NCI-H2107 treated with DMSO at 0.1 percent for 48 hours (cell line): Measurements from ENCODE around the gene GRAMD2A.

Source experiments
- DNase-seq: peaks from one replicate; lab custom pipeline; 2025; ENCODE audit not compliant: unreplicated experiment; lab: John Stamatoyannopoulos, UW

GRAMD2A gene

GRCh38 chr15:72168808-72169190, 28.8 kb downstream of the GRAMD2A start:
- no peak for DNase-seq

DNA sequence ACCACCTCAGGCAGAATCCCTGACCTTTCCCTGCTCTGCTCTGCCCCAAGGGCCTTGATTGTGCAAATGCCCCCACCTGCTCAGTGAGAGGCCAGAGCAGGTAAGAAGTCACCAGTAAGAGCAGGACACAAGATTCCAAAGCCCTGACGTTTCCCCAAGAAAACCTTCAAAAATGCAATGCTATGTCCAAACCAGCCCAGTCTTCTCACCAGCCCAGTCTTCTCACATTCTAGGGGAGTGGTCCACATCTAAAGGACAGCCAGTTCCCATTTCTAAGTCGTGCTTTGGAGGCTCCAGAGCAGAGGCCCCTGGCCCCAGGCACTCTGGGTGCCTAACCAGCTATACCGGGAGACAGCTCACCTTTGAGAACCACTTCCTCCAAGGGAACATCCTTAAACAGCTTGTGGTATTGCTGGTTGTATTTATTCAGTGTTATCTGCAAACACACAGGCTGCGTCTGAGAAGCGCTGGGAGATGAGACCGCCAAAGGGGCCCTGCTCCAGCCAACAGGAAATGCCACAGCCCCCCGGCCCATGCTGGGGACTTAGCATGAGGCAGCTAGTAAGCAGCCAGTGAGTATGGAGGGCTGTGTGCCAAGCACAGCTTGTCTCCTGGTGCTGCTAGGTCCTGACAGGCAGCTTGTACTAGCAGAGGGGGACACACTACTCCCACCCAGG, 29.3 kb downstream of the GRAMD2A start:
- DNase-seq: no peak

DNA sequence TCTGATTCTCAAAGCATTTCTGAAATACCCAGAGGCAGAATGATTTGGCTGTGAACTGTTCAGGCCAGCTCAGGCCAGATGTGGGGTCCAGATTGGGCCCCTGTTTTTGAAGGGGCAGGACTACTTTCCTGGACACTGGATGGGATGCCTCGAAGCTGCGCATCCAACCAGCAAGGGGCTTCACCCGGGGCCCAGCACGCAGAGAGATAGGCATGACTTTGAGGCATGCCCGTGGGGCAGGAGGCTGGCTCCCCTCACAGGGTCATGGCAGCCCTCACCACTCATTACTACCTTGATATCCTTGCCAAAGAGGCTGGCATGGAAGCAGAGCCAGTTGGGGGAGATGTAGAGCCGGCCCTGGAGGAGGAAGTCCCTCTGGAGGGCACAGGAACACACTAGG, 30.1 kb downstream of the GRAMD2A start:
- DNase-seq: no peak

DNA sequence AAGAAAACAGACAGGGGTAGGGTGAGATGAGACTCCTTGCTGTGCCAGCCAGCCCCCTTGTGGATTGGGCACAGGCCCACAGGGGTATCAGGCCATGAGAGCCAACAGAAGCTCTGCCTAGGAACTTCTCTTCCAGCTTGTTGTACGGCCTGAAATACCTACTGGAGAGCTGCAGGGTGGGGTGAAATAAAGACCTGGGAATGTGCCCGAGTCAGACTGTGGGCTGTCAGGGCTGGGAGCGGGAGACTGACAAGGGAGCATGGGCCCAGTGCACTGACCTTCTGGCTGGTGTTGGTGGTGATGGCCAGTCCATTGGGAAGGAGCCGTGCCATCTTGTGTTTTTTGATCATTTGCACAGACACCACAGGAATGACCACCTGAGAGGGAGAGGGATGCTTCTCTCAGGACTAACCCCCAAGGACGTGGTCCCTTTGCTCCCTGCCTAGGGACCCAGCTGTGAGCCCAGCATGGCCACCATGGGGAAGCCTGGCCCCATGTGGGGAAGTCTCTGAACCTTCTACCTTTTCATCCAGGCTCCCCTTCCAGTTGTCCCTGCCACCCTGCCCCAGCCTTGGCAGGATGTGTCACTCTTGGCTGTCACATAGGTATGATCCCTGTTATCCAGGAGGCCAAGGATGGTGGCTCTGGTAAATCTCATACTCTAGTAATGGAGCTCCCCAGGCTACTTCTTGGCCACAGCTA, 30.7 kb downstream of the GRAMD2A start:
- no peak for DNase-seq

- no peak for DNase-seq
These were observed 33.9 kb downstream of the GRAMD2A start for GRCh38 chr15:72163719-72164118.

DNA sequence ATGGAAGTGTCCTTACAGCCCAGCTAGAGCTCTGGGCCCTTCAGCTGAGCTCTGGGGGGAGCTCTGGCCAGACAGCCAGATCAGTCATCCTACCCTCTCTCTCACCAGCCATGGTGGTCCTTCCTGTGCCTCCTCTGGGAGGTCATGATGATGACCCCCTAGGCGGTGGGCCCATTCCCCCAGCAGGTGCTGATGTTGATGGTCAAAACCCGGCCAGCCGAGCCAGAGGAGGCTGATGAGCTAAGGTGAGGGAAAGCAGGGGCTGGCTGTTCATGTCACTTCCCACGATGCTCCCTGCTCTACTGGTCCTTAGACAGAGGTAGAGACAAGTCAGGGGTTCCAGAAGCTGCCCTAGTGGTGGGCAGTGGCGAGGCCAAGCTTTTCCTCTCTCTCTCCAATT, 35.0 kb downstream of the GRAMD2A start:
- DNase-seq: no peak

- no peak for DNase-seq
These were observed 36.0 kb downstream of the GRAMD2A start for GRCh38 chr15:72161361-72162132.

- no peak for DNase-seq
These were observed 36.8 kb downstream of the GRAMD2A start for GRCh38 chr15:72160696-72161245.

DNA sequence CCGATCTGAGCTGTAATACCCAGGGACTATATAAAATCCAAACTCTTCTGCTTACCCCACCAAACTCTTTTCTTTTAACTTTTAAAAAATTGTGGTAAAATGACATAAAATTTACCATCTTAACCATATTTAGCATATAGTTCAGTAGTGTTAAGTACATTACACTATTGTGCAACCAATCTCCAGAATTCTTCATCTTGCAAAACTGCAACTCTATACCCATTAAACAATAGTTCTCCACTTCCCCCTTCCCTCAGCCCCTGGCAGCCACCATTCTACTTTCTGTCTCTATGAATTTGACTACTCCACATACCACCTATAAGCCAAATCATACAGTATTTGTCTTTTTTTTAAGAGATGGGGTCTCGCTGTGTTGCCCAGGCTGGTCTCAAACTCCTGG, 40.7 kb downstream of the GRAMD2A start:
- DNase-seq: no peak

- DNase-seq: peak; percentile 62
These were observed 41.7 kb downstream of the GRAMD2A start for GRCh38 chr15:72155635-72156616.

GRCh38 chr15:72155003-72155621, 42.5 kb downstream of the GRAMD2A start:
- DNase-seq: peak; percentile 76

DNA sequence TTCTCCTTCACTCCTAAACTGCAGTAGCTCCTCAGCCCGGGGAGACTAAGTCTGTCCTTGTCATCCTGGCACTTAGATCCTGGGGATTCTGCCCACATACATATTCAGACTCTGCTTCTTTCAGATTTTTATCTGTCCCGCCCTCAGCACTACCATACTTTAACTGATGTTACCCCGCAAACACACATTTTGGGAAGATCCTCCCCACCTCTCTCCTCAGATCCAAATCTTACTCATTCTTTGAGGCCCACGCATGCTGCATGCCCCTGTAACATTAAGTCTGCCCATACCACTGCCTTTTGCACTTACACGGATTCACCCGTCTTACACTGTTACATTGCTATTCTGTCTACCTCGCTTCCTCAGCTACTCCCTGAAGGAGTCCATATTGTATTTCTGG, 43.3 kb downstream of the GRAMD2A start:
- DNase-seq: no peak

DNA sequence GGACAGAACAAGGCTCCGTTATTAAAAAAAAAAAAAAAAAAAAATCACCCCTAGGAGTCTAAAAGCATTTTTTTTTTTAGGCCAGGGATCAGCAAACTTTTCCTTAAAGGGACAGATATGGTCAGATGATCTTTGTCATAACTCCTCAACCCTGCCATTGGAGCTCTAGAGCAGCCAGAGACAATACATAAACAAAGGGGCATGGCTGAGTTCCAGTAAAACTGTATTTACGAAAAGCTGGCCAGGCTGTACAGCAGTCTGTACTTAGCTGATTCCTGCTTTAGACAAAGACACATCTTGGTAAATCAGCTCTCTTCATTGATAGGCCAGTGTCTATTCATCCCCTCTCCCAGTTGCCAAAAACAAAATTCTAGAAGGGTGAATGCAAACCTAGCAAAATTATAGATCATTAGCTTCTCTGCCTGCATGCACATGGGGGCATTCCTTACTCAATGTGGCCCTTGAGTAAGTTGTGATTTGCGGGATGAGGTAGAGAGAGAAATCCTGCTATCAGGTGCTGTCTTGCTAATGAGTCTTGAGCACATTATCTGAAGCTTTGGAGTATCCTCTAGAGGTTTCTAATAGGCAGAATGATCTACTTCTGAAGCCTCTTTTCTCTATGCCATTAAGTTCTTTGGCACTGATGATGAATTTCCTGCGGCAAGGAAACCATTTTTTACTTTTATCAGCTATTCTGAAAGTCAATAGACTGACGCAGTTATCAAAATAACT, 44.2 kb downstream of the GRAMD2A start:
- no peak for DNase-seq

DNA sequence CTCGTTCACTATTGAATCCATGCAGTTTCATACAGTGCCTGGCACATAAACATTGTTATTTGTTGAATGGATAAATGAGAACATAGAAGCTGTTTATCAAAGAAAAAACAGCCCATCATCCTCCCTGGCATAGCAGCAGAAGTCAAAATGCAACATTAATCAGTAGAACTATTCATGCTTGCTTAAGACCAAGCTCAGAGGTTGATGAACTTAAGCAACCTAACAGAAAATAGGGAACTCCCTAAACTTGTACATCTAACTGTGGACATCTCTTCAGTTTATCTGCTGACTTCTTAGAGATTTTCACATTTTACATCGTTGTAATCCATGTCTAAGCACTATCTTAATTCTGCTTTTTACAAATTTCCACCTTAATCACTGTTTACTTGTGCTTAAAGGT, 50.2 kb downstream of the GRAMD2A start:
- no peak for DNase-seq

- no peak for DNase-seq
These were observed 50.7 kb downstream of the GRAMD2A start for GRCh38 chr15:72146934-72147333.

GRCh38 chr15:72146221-72146620, 51.4 kb downstream of the GRAMD2A start:
- DNase-seq: no peak

DNA sequence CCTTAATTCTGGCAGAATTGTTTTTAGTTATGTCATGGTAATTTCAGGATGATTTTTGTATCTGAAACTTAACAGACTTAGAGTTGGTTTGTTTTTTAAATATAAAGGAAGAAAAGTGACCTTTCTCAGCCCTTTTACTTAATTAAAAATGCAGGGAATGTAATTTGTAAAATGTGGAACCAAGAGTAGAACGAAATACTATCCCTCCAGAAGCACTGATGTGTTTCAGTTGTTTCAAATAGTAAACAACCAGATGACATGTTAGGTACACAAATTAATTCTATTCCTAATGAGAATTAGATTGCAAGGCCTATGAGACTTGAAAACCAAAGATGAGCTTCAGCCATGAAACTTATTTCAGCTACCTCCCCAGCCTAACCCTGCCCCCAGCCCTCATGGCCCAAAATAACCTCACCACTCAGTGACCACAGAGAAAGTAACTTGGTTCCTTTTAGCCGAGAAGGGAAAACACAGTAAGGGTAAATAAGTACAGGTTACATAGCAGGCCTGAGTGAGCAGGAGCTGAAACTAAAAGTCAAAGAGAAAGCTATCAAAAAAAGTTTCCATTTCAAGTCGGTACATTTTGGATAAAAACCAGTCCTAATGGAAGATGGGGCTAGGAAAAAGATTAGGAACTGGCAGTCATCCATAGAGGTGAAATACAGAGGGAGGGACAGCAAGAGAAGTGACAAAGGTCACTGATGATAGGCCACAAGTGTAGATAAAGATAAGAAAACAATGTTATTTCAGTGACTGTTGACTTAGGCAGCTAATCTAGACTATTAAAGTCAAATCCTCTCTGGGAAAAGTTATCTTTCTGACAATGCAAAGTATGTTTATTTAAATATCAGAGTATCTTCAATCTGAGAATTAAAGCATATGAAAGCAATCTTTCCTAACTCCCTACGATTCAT, 56.2 kb downstream of the GRAMD2A start:
- no peak for DNase-seq

GRCh38 chr15:72140088-72140487, 57.5 kb downstream of the GRAMD2A start:
- DNase-seq: no peak
